GM18507 (cell line): ENCODE measurements around the gene PPARA.
A peak's percentile ranks its signal among the peaks of the same experiment; 100 is the strongest.
"Not testable (repeated sequence)": the region's sequence is repeated elsewhere in the genome, so short reads cannot be mapped to it uniquely, and the experiment has no call there.

Experiments
- DNase-seq: peaks from one replicate; pipeline ENCODE4 v3.0.0; 2011; ENCODE audit warnings: low read depth; ENCODE audit not compliant: insufficient read length; ENCODE audit errors: extremely low spot score
- FAIRE-seq: peaks from 2 replicates; lab custom pipeline; 2011; peaks lifted over from hg19 to GRCh38; lab: Jason Lieb, UNC

The PPARA gene

GRCh38 chr22:46124383-46125144 is 25.8 kb upstream of the PPARA start:
- no peak for FAIRE-seq
- no peak for DNase-seq

GRCh38 chr22:46125311-46125710 is 25.0 kb upstream of the PPARA start:
- FAIRE-seq (no peak), DNase-seq (no peak)

GRCh38 chr22:46125816-46126765 is 24.2 kb upstream of the PPARA start:
- FAIRE-seq: no peak
- DNase-seq: no peak

GRCh38 chr22:46126853-46127385 is 23.4 kb upstream of the PPARA start:
- FAIRE-seq: no peak
- no peak for DNase-seq

GRCh38 chr22:46127556-46127955 is 22.8 kb upstream of the PPARA start:
- DNase-seq: no peak
- no peak for FAIRE-seq

- no peak for DNase-seq
- FAIRE-seq: no peak
Observed at GRCh38 chr22:46128606-46129005, 21.7 kb upstream of the PPARA start.

GRCh38 chr22:46129390-46130041 is 20.8 kb upstream of the PPARA start:
- FAIRE-seq: peak; percentile 74
- DNase-seq: peak; percentile 62

- DNase-seq: no peak
- no peak for FAIRE-seq
Observed at GRCh38 chr22:46131151-46131587, 19.2 kb upstream of the PPARA start.

- DNase-seq, FAIRE-seq: not testable (repeated sequence)
Observed at GRCh38 chr22:46132193-46132829, 18.0 kb upstream of the PPARA start.

- no peak for FAIRE-seq
- no peak for DNase-seq
Observed at GRCh38 chr22:46132830-46133587, 17.3 kb upstream of the PPARA start.

- FAIRE-seq: no peak
- no peak for DNase-seq
Observed at GRCh38 chr22:46133588-46133855, 16.8 kb upstream of the PPARA start.

GRCh38 chr22:46134111-46134705 is 16.1 kb upstream of the PPARA start:
- DNase-seq: no peak
- FAIRE-seq: no peak

- DNase-seq (no peak), FAIRE-seq (no peak)
Observed at GRCh38 chr22:46135611-46136485, 14.5 kb upstream of the PPARA start.

GRCh38 chr22:46136486-46137217 is 13.7 kb upstream of the PPARA start:
- DNase-seq (no peak), FAIRE-seq (no peak)

- FAIRE-seq (no peak), DNase-seq (no peak)
Observed at GRCh38 chr22:46137218-46137766, 13.0 kb upstream of the PPARA start.

GRCh38 chr22:46138058-46138797 is 12.1 kb upstream of the PPARA start:
- DNase-seq (no peak), FAIRE-seq (no peak)
